Measurements from ENCODE around the gene MVB12B.
"Not testable (repeated sequence)": the region's sequence is repeated elsewhere in the genome, so short reads cannot be mapped to it uniquely, and the experiment has no call there.

The MVB12B gene

GRCh38 chr9:126532019-126532462, 205.4 kb downstream of the MVB12B start:
- DNase-seq (ENCODE audit: low read depth, low spot score): no peak
- Histone ChIP-seq H3K36me3 (ENCODE audit: insufficient read depth, low read length) (no peaks in the 10 kb centered on the region), H3K4me3 (no peak overlapping the region), H3K27ac (no peak overlapping the region), H3K9ac (ENCODE audit: insufficient read length) (no peak overlapping the region), H3K9me3 (ENCODE audit: low read depth, low read length) (no peaks in the 10 kb centered on the region)
- TF ChIP-seq EZH2 (IDR thresholded peaks at IDR 0.05) (no peak), FOXP2 (optimal IDR thresholded peaks at IDR 0.05; ENCODE audit: control extremely low read depth, extremely low read length, insufficient read depth) (no peak), POLR2AphosphoS5 (IDR thresholded peaks at IDR 0.05; ENCODE audit: borderline replicate concordance, low read depth, low read length) (no peak)

- no peak for TF ChIP-seq POLR2AphosphoS5 (IDR thresholded peaks at IDR 0.05; ENCODE audit: borderline replicate concordance, low read depth, low read length)
- TF ChIP-seq FOXP2 (optimal IDR thresholded peaks at IDR 0.05; ENCODE audit: control extremely low read depth, extremely low read length, insufficient read depth): no peak
- TF ChIP-seq EZH2 (IDR thresholded peaks at IDR 0.05): no peak
- Histone ChIP-seq H3K4me3 (no peak overlapping the region), H3K27ac (no peak overlapping the region), H3K9me3 (ENCODE audit: low read depth, low read length) (no peaks in the 10 kb centered on the region), H3K36me3 (ENCODE audit: insufficient read depth, low read length) (no peaks in the 10 kb centered on the region), H3K9ac (ENCODE audit: insufficient read length) (no peak overlapping the region)
- no peak for DNase-seq (ENCODE audit: low read depth, low spot score)
These were observed 205.9 kb downstream of the MVB12B start for GRCh38 chr9:126532489-126532888.

GRCh38 chr9:126532951-126533925, 206.6 kb downstream of the MVB12B start:
- Histone ChIP-seq H3K9me3 (ENCODE audit: low read depth, low read length) (no peaks in the 10 kb centered on the region), H3K27ac (no peak overlapping the region), H3K4me3 (no peak overlapping the region), H3K36me3 (ENCODE audit: insufficient read depth, low read length) (no peaks in the 10 kb centered on the region), H3K9ac (ENCODE audit: insufficient read length) (no peak overlapping the region)
- TF ChIP-seq EZH2 (IDR thresholded peaks at IDR 0.05) (no peak), FOXP2 (optimal IDR thresholded peaks at IDR 0.05; ENCODE audit: control extremely low read depth, extremely low read length, insufficient read depth) (no peak), POLR2AphosphoS5 (IDR thresholded peaks at IDR 0.05; ENCODE audit: borderline replicate concordance, low read depth, low read length) (no peak)
- DNase-seq (ENCODE audit: low read depth, low spot score): no peak

GRCh38 chr9:126533926-126534310, 207.3 kb downstream of the MVB12B start:
- Histone ChIP-seq H3K9me3 (ENCODE audit: low read depth, low read length) (no peaks in the 10 kb centered on the region), H3K4me3 (no peak overlapping the region), H3K36me3 (ENCODE audit: insufficient read depth, low read length) (no peaks in the 10 kb centered on the region), H3K27ac (no peak overlapping the region), H3K9ac (ENCODE audit: insufficient read length) (no peak overlapping the region)
- no peak for DNase-seq (ENCODE audit: low read depth, low spot score)
- no peak for TF ChIP-seq FOXP2 (optimal IDR thresholded peaks at IDR 0.05; ENCODE audit: control extremely low read depth, extremely low read length, insufficient read depth)
- TF ChIP-seq EZH2 (IDR thresholded peaks at IDR 0.05): no peak
- no peak for TF ChIP-seq POLR2AphosphoS5 (IDR thresholded peaks at IDR 0.05; ENCODE audit: borderline replicate concordance, low read depth, low read length)

- no peaks in the 10 kb centered on the region for H3K36me3 ChIP-seq (ENCODE audit: insufficient read depth, low read length)
- no peak overlapping the region for H3K4me3 ChIP-seq
- no peak overlapping the region for H3K9ac ChIP-seq (ENCODE audit: insufficient read length)
- no peak for DNase-seq (ENCODE audit: low read depth, low spot score)
- no peaks in the 10 kb centered on the region for H3K9me3 ChIP-seq (ENCODE audit: low read depth, low read length)
- no peak overlapping the region for H3K27ac ChIP-seq
- TF ChIP-seq EZH2 (IDR thresholded peaks at IDR 0.05): no peak
- TF ChIP-seq POLR2AphosphoS5 (IDR thresholded peaks at IDR 0.05; ENCODE audit: borderline replicate concordance, low read depth, low read length): no peak
- TF ChIP-seq FOXP2 (optimal IDR thresholded peaks at IDR 0.05; ENCODE audit: control extremely low read depth, extremely low read length, insufficient read depth): no peak
These were observed 208.0 kb downstream of the MVB12B start for GRCh38 chr9:126534431-126535186.

GRCh38 chr9:126536131-126536530, 209.5 kb downstream of the MVB12B start:
- H3K4me3 ChIP-seq: no peak overlapping the region
- H3K9ac ChIP-seq (ENCODE audit: insufficient read length): no peak overlapping the region
- no peak overlapping the region for H3K27ac ChIP-seq
- no peak for DNase-seq (ENCODE audit: low read depth, low spot score)
- no peaks in the 10 kb centered on the region for H3K36me3 ChIP-seq (ENCODE audit: insufficient read depth, low read length)
- no peaks in the 10 kb centered on the region for H3K9me3 ChIP-seq (ENCODE audit: low read depth, low read length)
- TF ChIP-seq EZH2 (IDR thresholded peaks at IDR 0.05) (no peak), POLR2AphosphoS5 (IDR thresholded peaks at IDR 0.05; ENCODE audit: borderline replicate concordance, low read depth, low read length) (no peak), FOXP2 (optimal IDR thresholded peaks at IDR 0.05; ENCODE audit: control extremely low read depth, extremely low read length, insufficient read depth) (no peak)

GRCh38 chr9:126536841-126537465, 210.3 kb downstream of the MVB12B start:
- H3K4me3 ChIP-seq: no peak overlapping the region
- no peak overlapping the region for H3K27ac ChIP-seq
- H3K9me3 ChIP-seq (ENCODE audit: low read depth, low read length): no peaks in the 10 kb centered on the region
- no peaks in the 10 kb centered on the region for H3K36me3 ChIP-seq (ENCODE audit: insufficient read depth, low read length)
- no peak overlapping the region for H3K9ac ChIP-seq (ENCODE audit: insufficient read length)
- DNase-seq (ENCODE audit: low read depth, low spot score): no peak
- TF ChIP-seq FOXP2 (optimal IDR thresholded peaks at IDR 0.05; ENCODE audit: control extremely low read depth, extremely low read length, insufficient read depth) (no peak), POLR2AphosphoS5 (IDR thresholded peaks at IDR 0.05; ENCODE audit: borderline replicate concordance, low read depth, low read length) (no peak), EZH2 (IDR thresholded peaks at IDR 0.05) (no peak)

GRCh38 chr9:126538550-126538949, 211.9 kb downstream of the MVB12B start:
- Histone ChIP-seq H3K4me3 (no peak overlapping the region), H3K36me3 (ENCODE audit: insufficient read depth, low read length) (no peaks in the 10 kb centered on the region), H3K27ac (no peak overlapping the region), H3K9me3 (ENCODE audit: low read depth, low read length) (no peaks in the 10 kb centered on the region), H3K9ac (ENCODE audit: insufficient read length) (no peak overlapping the region)
- TF ChIP-seq POLR2AphosphoS5 (IDR thresholded peaks at IDR 0.05; ENCODE audit: borderline replicate concordance, low read depth, low read length) (no peak), EZH2 (IDR thresholded peaks at IDR 0.05) (no peak), FOXP2 (optimal IDR thresholded peaks at IDR 0.05; ENCODE audit: control extremely low read depth, extremely low read length, insufficient read depth) (no peak)
- DNase-seq (ENCODE audit: low read depth, low spot score): no peak

GRCh38 chr9:126540398-126540797, 213.8 kb downstream of the MVB12B start:
- H3K4me3 ChIP-seq; H3K27ac ChIP-seq; H3K36me3 ChIP-seq (ENCODE audit: insufficient read depth, low read length); H3K9me3 ChIP-seq (ENCODE audit: low read depth, low read length); H3K9ac ChIP-seq (ENCODE audit: insufficient read length); DNase-seq (ENCODE audit: low read depth, low spot score): not testable (repeated sequence)
